HG03378 (cell line): ENCODE data around the gene RP2.

Experiments used
- ATAC-seq: cut with Tn5 transposase; IDR thresholded peaks from one replicate; pipeline ENCODE4 v1.9.1; 2021; ENCODE audit warnings: mild to moderate bottlenecking, moderate library complexity; ENCODE audit not compliant: unreplicated experiment

Gene RP2

DNA sequence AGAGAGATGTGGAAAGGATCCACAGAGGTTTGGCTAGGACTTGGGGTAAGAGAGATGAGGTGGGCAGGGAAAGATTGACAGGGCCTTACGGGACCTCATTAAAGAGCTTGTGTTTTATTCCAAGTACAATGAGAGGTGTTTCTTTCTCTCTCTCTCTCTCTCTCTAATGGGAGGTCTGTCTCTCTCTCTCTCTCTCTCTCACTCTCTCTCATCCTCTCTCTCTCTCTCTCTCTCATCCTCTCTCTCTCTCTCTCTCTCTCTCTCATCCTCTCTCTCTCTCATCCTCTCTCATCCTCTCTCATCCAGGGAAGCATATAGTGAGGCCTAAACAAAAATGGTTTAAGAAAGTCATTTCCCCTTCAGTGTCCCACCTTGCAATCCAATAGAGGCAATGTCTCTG is 80.8 kb downstream of the RP2 start:
- ATAC-seq, result no peak

DNA sequence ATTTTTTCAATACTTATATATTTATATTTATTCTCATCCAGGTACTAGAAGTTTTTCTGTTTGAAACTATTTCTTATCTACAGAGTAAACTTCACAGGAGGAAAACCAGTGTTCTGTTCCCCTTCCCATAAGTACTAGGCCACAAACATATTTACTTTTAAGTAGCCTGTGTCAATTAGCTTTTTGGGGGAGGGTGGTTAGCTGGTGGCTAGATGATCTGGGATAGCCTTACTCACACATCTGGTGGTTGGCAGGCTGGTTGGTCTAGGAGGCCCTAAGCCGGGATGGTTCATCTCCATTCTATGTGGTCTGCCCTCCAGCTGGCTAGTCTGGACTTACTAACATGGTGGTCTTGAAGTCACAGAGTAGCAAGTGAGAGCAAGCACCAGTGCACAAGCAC is 81.6 kb downstream of the RP2 start:
- ATAC-seq, result no peak

DNA sequence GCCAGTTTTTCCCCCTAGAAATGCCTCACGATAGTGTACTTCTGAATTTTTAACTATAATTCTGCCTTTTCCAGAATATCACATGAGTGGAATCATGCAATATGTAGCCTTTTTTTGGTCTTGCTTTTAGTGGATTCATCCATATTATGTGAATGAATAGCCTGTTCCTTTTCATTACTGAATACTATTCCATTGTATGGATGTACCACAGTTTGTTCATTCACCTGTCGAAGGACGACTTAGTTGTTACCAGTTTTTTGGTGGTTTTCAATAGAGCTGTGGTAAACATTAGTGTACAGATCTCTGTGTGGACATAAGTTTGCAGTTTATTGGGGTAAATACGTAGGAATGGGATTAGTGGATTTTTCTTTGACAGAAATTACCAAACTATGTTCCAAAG is 83.4 kb downstream of the RP2 start:
- ATAC-seq, result no peak

DNA sequence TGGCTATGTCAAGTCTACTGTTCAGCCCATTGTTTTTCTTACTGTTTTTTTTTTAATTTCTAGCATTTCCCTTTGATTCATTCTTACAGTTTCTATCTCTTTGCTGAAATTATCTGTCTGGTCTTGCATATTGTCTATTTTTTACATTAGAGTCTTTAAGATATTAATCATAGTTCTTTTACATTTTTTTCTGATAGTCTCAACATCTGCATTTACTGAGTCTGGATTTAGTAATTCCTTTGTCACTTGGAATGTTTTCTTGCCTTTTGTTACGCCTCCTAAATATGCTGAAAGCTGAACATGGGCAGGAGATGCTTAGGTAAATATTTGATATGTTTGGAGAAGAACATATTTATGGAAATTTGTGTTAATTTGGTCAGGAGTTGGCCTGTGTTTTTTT is 85.8 kb downstream of the RP2 start:
- no peak for ATAC-seq

DNA sequence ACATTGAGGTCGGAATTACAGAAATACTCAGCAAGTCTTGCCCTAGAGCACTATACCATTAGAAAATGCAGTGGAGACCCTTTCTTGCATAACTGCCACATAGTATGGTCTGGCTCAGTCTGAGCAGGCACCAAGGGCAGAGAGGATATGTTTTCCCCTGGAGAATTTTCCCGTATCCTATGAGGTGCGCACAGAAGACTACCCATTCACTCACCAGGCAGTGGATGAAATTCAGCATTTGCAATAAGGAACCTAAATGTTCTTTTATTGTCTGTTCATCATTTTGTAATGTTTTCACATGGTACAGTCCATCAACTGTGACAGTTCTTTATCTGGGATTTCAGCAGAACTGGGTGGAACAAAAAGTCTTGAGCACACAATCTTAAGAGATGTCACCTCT is 90.9 kb downstream of the RP2 start:
- ATAC-seq, result no peak

DNA sequence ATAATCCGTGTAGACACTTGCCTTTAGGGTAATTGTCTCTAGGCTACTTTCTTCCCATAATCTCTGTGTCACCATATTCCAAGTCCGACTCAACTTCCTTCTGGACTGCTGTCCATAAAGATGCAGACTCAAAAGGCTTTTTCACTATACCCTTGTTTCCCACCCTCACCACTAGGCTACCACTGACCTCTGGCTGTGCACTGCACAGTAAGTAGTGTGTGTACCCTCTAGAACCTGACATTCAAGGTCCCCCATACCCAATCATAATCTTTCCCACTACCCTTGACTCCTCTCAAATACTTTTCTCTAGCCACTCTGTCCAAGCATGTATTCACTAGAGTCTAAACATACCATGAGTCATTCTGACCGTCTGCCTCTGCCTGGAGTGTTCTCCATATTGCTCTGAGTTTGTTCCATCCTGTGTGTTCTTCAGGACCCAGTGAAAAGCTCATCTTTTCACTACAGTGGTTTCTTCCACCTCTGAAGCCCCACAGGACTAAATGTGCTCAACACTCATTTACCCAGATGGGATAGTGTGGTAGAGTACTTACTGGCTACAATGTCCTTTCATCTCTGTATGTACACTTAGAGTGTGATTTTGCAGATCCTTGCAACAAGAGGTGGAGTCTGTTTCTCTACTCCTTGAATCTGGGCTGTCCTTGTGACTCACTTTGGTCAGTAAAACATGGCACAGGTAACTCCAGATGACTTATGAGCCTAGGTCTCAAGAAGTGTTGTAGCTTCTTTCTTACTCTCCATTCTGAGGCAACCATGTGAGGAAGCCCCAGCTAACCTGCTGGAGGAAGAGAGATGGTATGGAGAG is 92.8 kb downstream of the RP2 start:
- no peak for ATAC-seq
